Muscle of arm (tissue), 12 donors: Measurements from ENCODE around the gene GRB10. TPM values are rescaled to one million over a fixed set of nuclear protein-coding genes. Genes with fewer than 3 reads are reported as not detected.

Experiments used
- DNase-seq: peaks from one replicate; pipeline ENCODE4 v3.0.0-alpha.2; 2013
- polyA plus RNA-seq, 12 donors: library from polyadenylated mRNA; unstranded; fragments of 120-200 nt; gene quantifications; one replicate each; pipeline ENCODE4 v1.2.1, GENCODE V29; 2013; ENCODE audit not compliant: insufficient read length in 12 of 12

The GRB10 gene
- polyA plus RNA-seq, 12 donors: 5.0 to 27.3 (median 15.7) TPM; not detected in 1

- DNase-seq: no peak
Observed at GRCh38 chr7:50637725-50638643, 144.7 kb downstream of the GRB10 start.

GRCh38 chr7:50634378-50634777 is 148.3 kb downstream of the GRB10 start:
- DNase-seq: no peak

GRCh38 chr7:50633414-50633710 is 149.3 kb downstream of the GRB10 start:
- no peak for DNase-seq

- no peak for DNase-seq
Observed at GRCh38 chr7:50632561-50633413, 149.9 kb downstream of the GRB10 start.

- DNase-seq: no peak
Observed at GRCh38 chr7:50631639-50632038, 151.1 kb downstream of the GRB10 start.

- DNase-seq: no peak
Observed at GRCh38 chr7:50631100-50631499, 151.6 kb downstream of the GRB10 start.

GRCh38 chr7:50629238-50629901 is 153.3 kb downstream of the GRB10 start:
- no peak for DNase-seq

GRCh38 chr7:50628434-50629084 is 154.1 kb downstream of the GRB10 start:
- no peak for DNase-seq

GRCh38 chr7:50627824-50628361 is 154.8 kb downstream of the GRB10 start:
- DNase-seq: no peak

- no peak for DNase-seq
Observed at GRCh38 chr7:50626286-50626685, 156.4 kb downstream of the GRB10 start.

- no peak for DNase-seq
Observed at GRCh38 chr7:50625360-50625759, 157.3 kb downstream of the GRB10 start.

GRCh38 chr7:50622821-50623220 is 159.9 kb downstream of the GRB10 start:
- no peak for DNase-seq

GRCh38 chr7:50621973-50622490 is 160.7 kb downstream of the GRB10 start:
- no peak for DNase-seq

- no peak for DNase-seq
Observed at GRCh38 chr7:50621206-50621605, 161.5 kb downstream of the GRB10 start.

GRCh38 chr7:50620433-50620832 is 162.3 kb downstream of the GRB10 start:
- DNase-seq: peak; percentile 53

- no peak for DNase-seq
Observed at GRCh38 chr7:50619684-50620083, 163.0 kb downstream of the GRB10 start.

GRCh38 chr7:50618281-50618680 is 164.4 kb downstream of the GRB10 start:
- DNase-seq: no peak

- DNase-seq: no peak
Observed at GRCh38 chr7:50615519-50616080, 167.1 kb downstream of the GRB10 start.

GRCh38 chr7:50614721-50615518 is 167.8 kb downstream of the GRB10 start:
- DNase-seq: no peak

- DNase-seq: no peak
Observed at GRCh38 chr7:50613473-50613872, 169.2 kb downstream of the GRB10 start.
